K562 (cell line): ENCODE results near the gene OMA1. TPM values are rescaled to one million over a fixed set of nuclear protein-coding genes. Genes with fewer than 3 reads are reported as not detected.

Experiments used
- ATAC-seq: fragments of 200-7000 bp; cut with Tn5 transposase; 3 replicates; pipeline ENCODE4 v1.9.1; 2020; ENCODE audit warnings: moderate library complexity
- BruUV-seq: library from RNA; stranded (reverse); fragments of 400-500 nt; replicated peaks from 2 replicates; lab custom pipeline; 2021; lab: Mats Ljungman, UMichigan
- CTCF ChIA-PET: fragments of 300-600 bp; formaldehyde crosslinking; extraction: SDS; loops from one replicate; lab custom pipeline; 2021; ENCODE audit warnings: low intra/inter-chr PET ratio; lab: Yijun Ruan, JAX
- POLR2A ChIA-PET: fragments of 300-600, 350-650 bp; sonication (Branson Sonifier 250); formaldehyde crosslinking; extraction: SDS; loops from one replicate; lab custom pipeline; 2021; ENCODE audit warnings: antibody characterized with exemption, inconsistent platforms; lab: Yijun Ruan, JAX
- DNase-seq, 4 experiments: peaks; one replicate each; pipeline versions ENCODE4 v3.0.0 to v3.0.0-alpha.2; 2011 to 2018; ENCODE audit warnings: low spot score in 3 of 4, mixed read lengths in 3 of 4; ENCODE audit errors: extremely low read depth in 1 of 4
- FAIRE-seq: peaks from 2 replicates; lab custom pipeline; 2011; peaks lifted over from hg19 to GRCh38; lab: Jason Lieb, UNC
- H2AFZ ChIP-seq: 2 replicates; pipeline ENCODE4 v1.6.0; 2011; ENCODE audit warnings: low read depth, low read length, control low read depth, inconsistent platforms
- H3K27ac ChIP-seq: fragments of 200-600 bp; 3 replicates; pipeline ENCODE4 v1.8.0; 2011; ENCODE audit warnings: low read depth, mild to moderate bottlenecking, control low read depth, inconsistent platforms, low read length, moderate library complexity, mixed read lengths; ENCODE audit errors: extremely low read depth
- H3K27me3 ChIP-seq, 2 experiments: fragments of 300-600 bp in 1 of 2; 2 replicates in 1 of 2; 3 replicates in 1 of 2; pipeline versions ENCODE4 v1.6.0 to v1.8.0; 2011; ENCODE audit warnings: inconsistent platforms in 2 of 2, low read length in 2 of 2, mild to moderate bottlenecking in 1 of 2, mixed read lengths in 1 of 2, moderate library complexity in 1 of 2; ENCODE audit not compliant: control insufficient read depth in 2 of 2, insufficient read depth in 2 of 2
- H3K36me3 ChIP-seq: fragments of 300-600 bp; 3 replicates; pipeline ENCODE4 v1.8.0; 2011; ENCODE audit warnings: mild to moderate bottlenecking, low read length, inconsistent platforms; ENCODE audit not compliant: control insufficient read depth, insufficient read depth
- H3K4me1 ChIP-seq, 2 experiments: fragments of 200-600 bp in 1 of 2; replicated peaks in 1 of 2; 2 replicates in 1 of 2; 3 replicates in 1 of 2; pipeline versions ENCODE4 v1.5.1 to v1.8.0; 2011; ENCODE audit warnings: inconsistent platforms in 2 of 2, low read length in 2 of 2, mild to moderate bottlenecking in 1 of 2, mixed read lengths in 1 of 2, moderate library complexity in 1 of 2; ENCODE audit not compliant: control insufficient read depth in 2 of 2, insufficient read depth in 2 of 2
- H3K4me2 ChIP-seq: 2 replicates; pipeline ENCODE4 v1.6.1; 2011; ENCODE audit warnings: low read length, control low read depth, inconsistent platforms, mixed read lengths; ENCODE audit not compliant: insufficient read depth
- H3K4me3 ChIP-seq: fragments of 200-600 bp; sonication (generic), shearing (Covaris generic); 2 replicates; pipeline ENCODE4 v1.5.1; 2016; ENCODE audit warnings: control low read depth, inconsistent platforms
- H3K79me2 ChIP-seq: fragments of 200-600 bp; 3 replicates; pipeline ENCODE4 v1.8.0; 2011; ENCODE audit warnings: low read length, inconsistent platforms; ENCODE audit not compliant: control insufficient read depth, insufficient read depth
- H3K9ac ChIP-seq, 2 experiments: 2 replicates each; pipeline versions ENCODE4 v1.6.0 to v1.6.1; 2011; ENCODE audit warnings: low read depth in 2 of 2, low read length in 2 of 2, control low read depth in 1 of 2, inconsistent platforms in 1 of 2, mild to moderate bottlenecking in 1 of 2, mixed read lengths in 1 of 2; ENCODE audit not compliant: insufficient read depth in 1 of 2
- H3K9me1 ChIP-seq: one replicate; pipeline ENCODE4 v1.6.0; 2011; ENCODE audit warnings: inconsistent platforms, mild to moderate bottlenecking, low read length, moderate library complexity; ENCODE audit not compliant: control insufficient read depth, insufficient read depth
- H3K9me3 ChIP-seq: replicated peaks from 2 replicates; pipeline ENCODE4 v1.5.1; 2011; ENCODE audit warnings: low read depth, low read length, inconsistent platforms; ENCODE audit not compliant: control insufficient read depth, insufficient read depth
- H4K20me1 ChIP-seq: replicated peaks from 2 replicates; pipeline ENCODE4 v1.6.1; 2011; ENCODE audit warnings: low read length, inconsistent platforms, mixed read lengths; ENCODE audit not compliant: control insufficient read depth, insufficient read depth
- ATF4 ChIP-seq: fragments of 450-650 bp; formaldehyde crosslinking; IDR thresholded peaks from 2 replicates; pipeline ENCODE4 v1.4.0; 2022; ENCODE audit warnings: mild to moderate bottlenecking, moderate library complexity
- HSF4 ChIP-seq: fragments of 250-450 bp; sonication (Bioruptor Pico); IDR thresholded peaks from 2 replicates; pipeline ENCODE4 v2.1.2; 2022; ENCODE audit warnings: mild to moderate bottlenecking, moderate library complexity, borderline replicate concordance
- IRF1 ChIP-seq: sonication (generic); formaldehyde crosslinking; IDR thresholded peaks from 2 replicates; pipeline ENCODE4 v1.8.0; 2022; ENCODE audit warnings: missing genetic modification reagents, mild to moderate bottlenecking, borderline replicate concordance
- MCM7 ChIP-seq, 2 experiments: fragments of 450-650 bp; IDR thresholded peaks; 2 replicates each; pipeline ENCODE4 v1.6.1; 2016 to 2018
- MECOM ChIP-seq: fragments of 250-450 bp; sonication (Bioruptor Pico); IDR thresholded peaks from 2 replicates; pipeline ENCODE4 v1.8.0; 2022; ENCODE audit warnings: inconsistent platforms
- MITF ChIP-seq: IDR thresholded peaks from 2 replicates; pipeline ENCODE4 v1.6.1; 2014; ENCODE audit warnings: antibody characterized with exemption
- NRF1 ChIP-seq, 2 experiments: fragments of 450-650 bp; IDR thresholded peaks in 1 of 2; conservative IDR thresholded peaks in 1 of 2; 2 replicates each; pipeline ENCODE4 v1.6.1; 2014; ENCODE audit warnings: mild to moderate bottlenecking in 2 of 2
- PHF21A ChIP-seq: fragments of 450-650 bp; IDR thresholded peaks from 2 replicates; pipeline ENCODE4 v1.6.1; 2017; ENCODE audit warnings: low read depth, borderline replicate concordance
- PYGO2 ChIP-seq: fragments of 450-650 bp; IDR thresholded peaks from 2 replicates; pipeline ENCODE4 v1.6.1; 2016; ENCODE audit warnings: mild to moderate bottlenecking, missing genetic modification characterization, moderate library complexity, missing compliant biosample characterization
- RERE ChIP-seq: sonication (generic); formaldehyde crosslinking; IDR thresholded peaks from 2 replicates; pipeline ENCODE4 v1.8.0; 2023; ENCODE audit warnings: missing genetic modification reagents, mild to moderate bottlenecking, borderline replicate concordance
- SMAD2 ChIP-seq: fragments of 150-350 bp; IDR thresholded peaks from 2 replicates; pipeline ENCODE4 v1.6.1; 2014; ENCODE audit warnings: low read depth, mild to moderate bottlenecking, low read length
- TEAD2 ChIP-seq: fragments of 450-650 bp; IDR thresholded peaks from 2 replicates; pipeline ENCODE4 v1.6.1; 2016; ENCODE audit warnings: missing genetic modification characterization, control low read depth, missing compliant biosample characterization
- TSC22D4 ChIP-seq: fragments of 450-650 bp; IDR thresholded peaks from 2 replicates; pipeline ENCODE4 v1.6.1; 2016; ENCODE audit warnings: missing genetic modification characterization, missing biosample characterization, control low read depth
- ZFPM2 ChIP-seq: fragments of 250-450 bp; sonication (Bioruptor Pico); IDR thresholded peaks from 2 replicates; pipeline ENCODE4 v1.5.1; 2022; ENCODE audit warnings: mild to moderate bottlenecking
- WGBS: fragments of 100-300 bp; shearing (Covaris generic); methylation state at CpG from one replicate; pipeline ENCODE4 v1.1.6; 2016; ENCODE audit warnings: low coverage, mixed read lengths; ENCODE audit not compliant: insufficient coverage; ENCODE audit errors: missing lambda C conversion rate; 5-methylcytosine and 5-hydroxymethylcytosine counted together
- in situ Hi-C: fragments of 300-500 bp; cut with MboI; formaldehyde crosslinking; loops from 4 replicates; pipeline ENCODE4 v1.15.0; 2018; ENCODE audit warnings: inconsistent platforms, mixed read lengths
- intact Hi-C: fragments of 100-400 bp; cut with micrococcal nuclease; formaldehyde crosslinking; loops from 2 replicates; pipeline ENCODE4 v1.14.2; 2022
- polyA plus RNA-seq, 8 experiments: library from polyadenylated mRNA; depleted of rRNA in 4 of 8; stranded (reverse) in 5 of 8; unstranded in 3 of 8; fragments of >200 nt; fragmentation: Nextera tagmentation in 2 of 8; fragmentation: Illumina TruSeq in 1 of 8; extraction: Ambion mirVana in 2 of 8; extraction: Trizol in 1 of 8; gene quantifications; 2 replicates each; pipeline versions ENCODE4 v1.2.1 to v1.2.3, GENCODE V29; 2011 to 2014; ENCODE audit warnings: inconsistent platforms in 1 of 8, missing spikeins in 1 of 8
- total RNA-seq, 7 experiments: library from RNA; depleted of rRNA in 6 of 7; stranded (reverse); fragments of >200 nt in 6 of 7; fragmentation: Illumina TruSeq in 2 of 7; extraction: Trizol in 2 of 7; gene quantifications; 2 replicates each; pipeline versions ENCODE4 v1.2.1 to v1.2.3, GENCODE V29; 2011 to 2021; ENCODE audit warnings: low replicate concordance in 1 of 7

OMA1 gene
- total and polyA plus RNA-seq, 9 of the 15 experiments (the other 6 are each of a cell fraction or from before 2014, with no cell fraction given), result 16.6 to 51.5 (median 33.5) TPM

- no peak for TF ChIP-seq PYGO2 (tag)
- TF ChIP-seq ATF4 (CRISPR knock-in tag), result no peak
- TF ChIP-seq IRF1 (CRISPR knock-in tag), result no peak
- TF ChIP-seq SMAD2, result no peak
- TF ChIP-seq NRF1 (conservative IDR thresholded peaks at IDR 0.05 in 1 of 2, IDR thresholded peaks at IDR 0.05 in 1 of 2), result no peak
- TF ChIP-seq MECOM (CRISPR knock-in tag), result no peak
- no peak for TF ChIP-seq ZFPM2
- no peak for TF ChIP-seq MITF
Measured at GRCh38 chr1:58497499-58497898, 49.0 kb downstream of the OMA1 start (continued).

- ChIA-PET POLR2A (interaction anchor here (0.6 kb wide), 1 partner anchor 12 kb away, joined by 3 read pairs; no protein-coding TSS in a partner anchor), CTCF (no interaction called here)
- DNase-seq (no peak), ATAC-seq (no peak), FAIRE-seq (no peak)
- Histone ChIP-seq H3K4me1 (no peaks in the 10 kb centered on the region), H3K27me3 (no peaks in the 10 kb centered on the region), H3K9me3 (no peaks in the 10 kb centered on the region), H4K20me1 (no peaks in the 10 kb centered on the region), H2AFZ (no peak overlapping the region), H3K9ac (no peak overlapping the region), H3K4me3 (no peak overlapping the region), H3K27ac (no peak overlapping the region), H3K9me1 (no peaks in the 10 kb centered on the region), H3K36me3 (no peaks in the 10 kb centered on the region), H3K79me2 (no peaks in the 10 kb centered on the region), H3K4me2 (no peak overlapping the region)
- WGBS, result 61% methylated on average over 3 of the region's 3 CpGs
- no TSS peak for BruUV-seq
- in situ Hi-C loops (no loop called here), intact Hi-C loops (no loop called here)
- TF ChIP-seq MCM7 (IDR thresholded peaks at IDR 0.05) (no peak), RERE (CRISPR knock-in tag) (no peak), PHF21A (no peak), HSF4 (CRISPR knock-in tag) (no peak), TEAD2 (tag) (no peak), TSC22D4 (tag) (no peak)
Measured at GRCh38 chr1:58496042-58496441, 50.5 kb downstream of the OMA1 start.
